GM15510 (cell line): ENCODE data around the gene GEN1.

Source experiments
- POLR2A ChIP-seq: IDR thresholded peaks from 3 replicates; pipeline ENCODE4 v1.6.1; 2011; ENCODE audit warnings: borderline replicate concordance; ENCODE audit not compliant: insufficient read length; ENCODE audit errors: extremely low read depth

Gene GEN1

GRCh38 chr2:17753803-17754663 is at the start of gene GEN1, which contains the start of gene SMC6:
Gene GEN1, plus strand, starts transcription at chr2:17754138. Its CDS starts 5,806 bp downstream, at chr2:17759944.
Gene SMC6, minus strand, starts transcription at chr2:17753810. Its CDS starts 7,864 bp downstream, at chr2:17745946.
- peak; percentile 44 for TF ChIP-seq POLR2A

GRCh38 chr2:17706845-17707244 is 47.1 kb upstream of the GEN1 start:
- TF ChIP-seq POLR2A = no peak

GRCh38 chr2:17708501-17708900 is 45.4 kb upstream of the GEN1 start:
- TF ChIP-seq POLR2A = no peak

- no peak for TF ChIP-seq POLR2A
These were observed 44.0 kb upstream of the GEN1 start for GRCh38 chr2:17709897-17710296.

- TF ChIP-seq POLR2A = no peak
These were observed 43.2 kb upstream of the GEN1 start for GRCh38 chr2:17710547-17711248.

GRCh38 chr2:17713291-17713690 is 40.6 kb upstream of the GEN1 start:
- TF ChIP-seq POLR2A = no peak

- TF ChIP-seq POLR2A = no peak
These were observed 36.3 kb upstream of the GEN1 start for GRCh38 chr2:17717666-17718065.

GRCh38 chr2:17718689-17719088 is 35.2 kb upstream of the GEN1 start:
- TF ChIP-seq POLR2A = no peak

GRCh38 chr2:17719562-17720371 is 34.2 kb upstream of the GEN1 start:
- TF ChIP-seq POLR2A = no peak

GRCh38 chr2:17728210-17728609 is 25.7 kb upstream of the GEN1 start:
- TF ChIP-seq POLR2A = no peak

GRCh38 chr2:17729880-17730279 is 24.1 kb upstream of the GEN1 start:
- TF ChIP-seq POLR2A = no peak

- no peak for TF ChIP-seq POLR2A
These were observed 20.3 kb upstream of the GEN1 start for GRCh38 chr2:17733599-17733998.

GRCh38 chr2:17735864-17736263 is 18.1 kb upstream of the GEN1 start:
- no peak for TF ChIP-seq POLR2A

- no peak for TF ChIP-seq POLR2A
These were observed 16.9 kb upstream of the GEN1 start for GRCh38 chr2:17736989-17737388.

GRCh38 chr2:17740203-17740602 is 13.7 kb upstream of the GEN1 start:
- TF ChIP-seq POLR2A = no peak
